D721Med (cell line): ENCODE results near the gene TACC3.

Source experiments
- DNase-seq: peaks from one replicate; pipeline ENCODE4 v3.0.0; 2011; ENCODE audit warnings: low spot score; ENCODE audit not compliant: insufficient read length
- FAIRE-seq: peaks from 2 replicates; lab custom pipeline; 2011; peaks lifted over from hg19 to GRCh38; lab: Jason Lieb, UNC
- CTCF ChIP-seq: IDR thresholded peaks from 2 replicates; pipeline ENCODE4 v1.5.1; 2012; ENCODE audit warnings: mild to moderate bottlenecking, control low read depth; ENCODE audit not compliant: insufficient read depth; ENCODE audit errors: missing control alignments

The TACC3 gene

DNA sequence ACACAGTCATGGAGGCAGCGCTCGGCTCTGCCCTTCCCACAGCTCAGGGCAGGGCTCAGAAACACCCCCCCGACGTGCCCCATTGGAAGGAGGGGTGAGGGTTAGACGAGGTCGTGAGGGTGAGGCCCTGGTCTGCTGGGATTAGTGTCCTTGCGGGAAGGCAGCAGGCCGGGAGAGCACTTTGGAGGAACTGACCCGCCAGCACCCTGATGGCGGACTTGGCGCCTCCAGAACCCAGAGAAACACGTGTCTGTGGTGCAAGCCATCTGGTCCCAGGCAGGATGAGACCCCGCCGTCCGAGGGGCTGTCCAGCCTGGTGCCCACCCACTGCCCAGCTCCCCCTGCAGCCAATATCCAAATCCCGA, 26.3 kb downstream of the TACC3 start:
- no peak for TF ChIP-seq CTCF
- FAIRE-seq (no peak), DNase-seq (no peak)

DNA sequence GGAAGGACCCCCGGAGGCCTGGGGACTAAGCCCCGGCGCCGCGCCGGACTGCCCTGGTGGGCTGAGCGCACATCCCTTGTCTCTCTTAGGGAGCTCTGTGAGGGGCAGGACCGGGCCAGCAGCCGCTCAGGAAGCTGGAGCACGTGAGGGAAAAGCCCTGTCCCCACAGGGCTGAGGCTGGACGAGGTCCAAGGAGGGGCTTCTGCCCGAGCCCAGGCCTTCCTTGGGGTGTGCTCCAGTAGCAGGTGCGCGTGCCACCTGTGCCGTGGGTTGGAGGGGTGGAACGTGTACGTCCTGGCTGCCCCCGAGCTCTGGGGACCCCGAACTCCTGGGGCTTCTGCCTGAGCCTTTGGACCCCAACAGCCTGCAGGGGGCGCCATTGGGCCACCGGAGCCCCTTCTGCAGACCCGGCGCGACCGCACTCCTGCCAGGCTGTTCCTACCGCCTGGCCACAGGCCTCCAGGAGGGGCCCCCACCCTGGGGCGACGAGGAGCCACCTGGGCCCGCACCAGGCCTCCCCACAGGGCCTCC, 27.2 kb downstream of the TACC3 start:
- DNase-seq (peak; percentile 97), FAIRE-seq (no peak)
- TF ChIP-seq CTCF: peak; percentile 67

DNA sequence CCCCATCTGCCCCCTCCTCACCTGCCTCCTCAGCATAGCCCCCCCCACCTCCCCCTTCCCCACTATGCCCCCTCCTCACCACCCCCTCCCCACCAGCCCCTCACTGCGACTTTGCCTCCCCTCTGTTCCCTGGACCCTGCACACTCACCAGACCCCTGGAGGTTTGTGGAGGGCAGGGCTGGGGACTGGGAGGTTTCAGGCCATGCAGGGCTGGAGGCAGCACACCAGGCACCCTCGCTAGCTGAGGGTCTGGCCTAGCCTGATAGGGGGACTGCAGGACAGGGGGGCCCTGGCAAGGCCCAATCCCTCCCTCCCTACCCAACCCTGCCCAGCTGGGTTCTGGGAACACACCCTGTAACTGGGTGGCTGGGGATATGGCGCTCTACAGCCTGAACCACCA, 28.0 kb downstream of the TACC3 start:
- no peak for TF ChIP-seq CTCF
- DNase-seq (no peak), FAIRE-seq (no peak)

- no peak for TF ChIP-seq CTCF
- DNase-seq (no peak), FAIRE-seq (no peak)
Observed at GRCh38 chr4:1749826-1750225, 28.5 kb downstream of the TACC3 start.

GRCh38 chr4:1750381-1751154, 29.2 kb downstream of the TACC3 start:
- no peak for TF ChIP-seq CTCF
- DNase-seq: no peak
- no peak for FAIRE-seq

DNA sequence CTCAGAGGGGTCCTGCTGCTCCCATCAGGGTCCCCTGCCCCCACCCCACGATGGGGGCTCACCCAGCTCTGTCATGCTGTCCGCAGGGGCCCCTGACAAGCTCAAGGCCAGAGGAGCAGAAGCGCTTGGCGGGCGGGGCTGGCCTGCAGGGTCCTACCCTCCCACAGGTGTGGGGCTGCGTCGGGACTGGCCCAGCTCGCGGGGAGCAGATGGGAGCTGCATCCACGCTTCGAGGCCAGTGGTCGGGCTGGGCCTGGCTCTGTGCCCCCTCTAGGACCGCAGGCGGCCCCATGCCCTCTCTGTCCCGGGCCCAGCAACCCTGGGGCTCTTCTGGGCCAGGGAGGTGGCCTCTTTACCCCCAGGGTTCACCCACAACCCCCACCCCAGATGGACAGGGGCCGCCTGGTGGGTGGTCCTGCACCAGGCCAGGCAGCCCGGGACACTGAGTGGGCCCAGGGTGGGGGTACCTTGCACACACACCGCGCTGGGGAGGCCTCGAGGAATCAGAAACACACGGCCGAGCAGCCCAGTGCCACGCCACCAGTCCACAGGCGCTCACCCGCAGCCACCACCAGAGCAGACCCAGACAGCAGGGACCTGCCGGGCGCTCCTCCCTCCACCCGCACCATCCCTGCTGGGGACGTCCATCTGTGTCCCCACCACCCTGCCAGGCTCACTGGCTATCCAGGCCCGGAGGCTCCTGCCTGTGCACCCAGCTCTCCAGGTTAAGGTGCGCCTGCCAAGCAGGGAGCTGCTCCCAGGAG, 30.0 kb downstream of the TACC3 start:
- DNase-seq: no peak
- FAIRE-seq: no peak
- TF ChIP-seq CTCF: no peak
